ENCODE results near the gene CMYA5.

DNA sequence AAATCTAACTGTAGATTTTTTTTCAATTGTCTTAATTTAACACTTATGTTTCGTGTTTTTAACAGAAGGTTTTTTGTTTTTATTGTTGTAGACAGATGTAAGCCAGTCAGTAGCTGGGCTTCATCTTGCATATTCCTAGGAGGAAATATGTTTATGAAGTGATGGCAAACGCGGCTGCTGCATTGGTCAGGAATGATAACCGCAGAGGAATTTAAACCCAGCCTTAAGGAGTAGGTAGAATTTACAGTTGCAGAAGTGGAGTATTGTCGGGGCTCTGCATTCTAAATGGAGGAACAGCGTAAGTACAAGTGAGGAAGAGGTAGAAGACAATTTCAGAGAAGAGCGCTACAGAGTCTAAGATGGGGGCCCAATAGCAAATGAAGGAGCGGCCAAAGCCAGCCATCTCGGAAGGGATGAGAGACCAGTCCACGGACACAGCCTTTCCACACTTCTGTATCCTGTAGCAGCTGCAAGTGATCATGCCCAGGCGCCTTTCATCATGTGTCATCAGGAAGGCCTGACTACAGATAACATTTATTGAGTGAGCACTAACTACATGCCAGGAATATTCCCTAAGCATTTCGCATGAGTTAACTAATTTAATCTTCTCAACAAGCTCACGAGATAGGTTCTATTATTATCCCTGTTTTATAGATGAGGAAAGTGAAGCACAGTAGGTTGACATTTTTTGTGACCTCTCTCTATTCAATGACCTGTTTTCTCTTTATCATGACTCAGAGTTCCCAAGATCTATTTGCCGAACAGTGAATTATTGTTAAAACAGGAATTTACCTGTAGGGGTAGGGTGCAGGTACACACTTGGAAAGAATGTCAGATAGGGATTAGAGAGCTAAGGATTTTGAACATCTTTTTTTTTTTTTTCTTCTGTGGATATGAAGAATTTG is 38.1 kb downstream of the CMYA5 start:
- TF ChIP-seq, protein P1, sequence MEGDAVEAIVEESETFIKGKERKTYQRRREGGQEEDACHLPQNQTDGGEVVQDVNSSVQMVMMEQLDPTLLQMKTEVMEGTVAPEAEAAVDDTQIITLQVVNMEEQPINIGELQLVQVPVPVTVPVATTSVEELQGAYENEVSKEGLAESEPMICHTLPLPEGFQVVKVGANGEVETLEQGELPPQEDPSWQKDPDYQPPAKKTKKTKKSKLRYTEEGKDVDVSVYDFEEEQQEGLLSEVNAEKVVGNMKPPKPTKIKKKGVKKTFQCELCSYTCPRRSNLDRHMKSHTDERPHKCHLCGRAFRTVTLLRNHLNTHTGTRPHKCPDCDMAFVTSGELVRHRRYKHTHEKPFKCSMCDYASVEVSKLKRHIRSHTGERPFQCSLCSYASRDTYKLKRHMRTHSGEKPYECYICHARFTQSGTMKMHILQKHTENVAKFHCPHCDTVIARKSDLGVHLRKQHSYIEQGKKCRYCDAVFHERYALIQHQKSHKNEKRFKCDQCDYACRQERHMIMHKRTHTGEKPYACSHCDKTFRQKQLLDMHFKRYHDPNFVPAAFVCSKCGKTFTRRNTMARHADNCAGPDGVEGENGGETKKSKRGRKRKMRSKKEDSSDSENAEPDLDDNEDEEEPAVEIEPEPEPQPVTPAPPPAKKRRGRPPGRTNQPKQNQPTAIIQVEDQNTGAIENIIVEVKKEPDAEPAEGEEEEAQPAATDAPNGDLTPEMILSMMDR (IDR thresholded peaks at IDR 0.05; ENCODE audit: low read length) = no peak
- no peak for TF ChIP-seq EZH2phosphoT487 (IDR thresholded peaks at IDR 0.05; ENCODE audit: low read length)

Data from MM.1S (cell line).